ENCODE data around the gene DNAH1.

The DNAH1 gene

GRCh38 chr3:52343946-52344600 is 28.0 kb downstream of the DNAH1 start:
- DNase-seq, result no peak

GRCh38 chr3:52345521-52346109 is 29.5 kb downstream of the DNAH1 start:
- no peak for DNase-seq

GRCh38 chr3:52346623-52347530 is 30.8 kb downstream of the DNAH1 start:
- no peak for DNase-seq

GRCh38 chr3:52347716-52348635 is 31.9 kb downstream of the DNAH1 start:
- DNase-seq, result no peak

- DNase-seq, result no peak
Observed at GRCh38 chr3:52349131-52349530, 33.0 kb downstream of the DNAH1 start.

GRCh38 chr3:52349611-52350395 is 33.7 kb downstream of the DNAH1 start:
- DNase-seq, result no peak

GRCh38 chr3:52350416-52350815 is 34.3 kb downstream of the DNAH1 start:
- DNase-seq, result no peak

GRCh38 chr3:52350981-52351761 is 35.1 kb downstream of the DNAH1 start:
- no peak for DNase-seq

GRCh38 chr3:52351762-52352368 is 35.7 kb downstream of the DNAH1 start:
- no peak for DNase-seq

GRCh38 chr3:52352566-52352965 is 36.4 kb downstream of the DNAH1 start:
- DNase-seq, result no peak

- no peak for DNase-seq
Observed at GRCh38 chr3:52353291-52353855, 37.3 kb downstream of the DNAH1 start.

GRCh38 chr3:52354676-52355075 is 38.6 kb downstream of the DNAH1 start:
- DNase-seq, result no peak

GRCh38 chr3:52355526-52355925 is 39.4 kb downstream of the DNAH1 start:
- no peak for DNase-seq

GRCh38 chr3:52356126-52356525 is 40.0 kb downstream of the DNAH1 start:
- DNase-seq, result no peak

GRCh38 chr3:52357151-52358080 is 41.3 kb downstream of the DNAH1 start:
- DNase-seq, result no peak

- no peak for DNase-seq
Observed at GRCh38 chr3:52358362-52358940, 42.3 kb downstream of the DNAH1 start.

GRCh38 chr3:52359116-52359855 is 43.2 kb downstream of the DNAH1 start:
- DNase-seq, result no peak

- DNase-seq, result no peak
Observed at GRCh38 chr3:52361011-52361410, 44.9 kb downstream of the DNAH1 start.
